ENCODE results near the gene LETM1.

LETM1 gene

GRCh38 chr4:1806596-1807331 lies 49.2 kb downstream of the LETM1 start:
- Histone ChIP-seq H2BK120ac (ENCODE audit: low read depth, low read length) (no peak overlapping the region), H3K23ac (ENCODE audit: low read depth, low read length, poor library complexity) (no peak overlapping the region), H3K4ac (ENCODE audit: low read length) (no peak overlapping the region), H3K36me3 (replicated peaks in 1 of 2; ENCODE audit: control insufficient read depth in 2 of 2, insufficient read depth in 2 of 2, low read length in 2 of 2) (peaks cover 1 to 62% of the 10 kb centered on the region in 2 donors), H3K79me1 (ENCODE audit: low read depth, low read length) (peaks cover under 1% of the 10 kb centered on the region), H2BK5ac (ENCODE audit: low read length) (no peak overlapping the region), H4K8ac (ENCODE audit: low read depth, low read length) (no peak overlapping the region), H3K4me1 (ENCODE audit: control insufficient read depth in 2 of 2, insufficient read depth in 1 of 2, low read depth in 1 of 2, low read length in 2 of 2) (no peaks in the 10 kb centered on the region), H2BK15ac (ENCODE audit: low read length) (no peak overlapping the region), H3K27ac (replicated peaks; ENCODE audit: low read length) (no peak overlapping the region), H4K91ac (ENCODE audit: low read depth, low read length, poor library complexity) (no peak overlapping the region), H3K9ac (ENCODE audit: low read depth, low read length, poor library complexity) (no peak overlapping the region), H3K14ac (ENCODE audit: low read length) (peak overlapping the region; percentile 14), H3K27me3 (ENCODE audit: control insufficient read depth in 3 of 3, insufficient read depth in 3 of 3, low read depth in 1 of 3, low read length in 3 of 3) (no peaks in the 10 kb centered on the region), H2AFZ (ENCODE audit: low read length) (no peak overlapping the region), H2AK5ac (ENCODE audit: low read depth, low read length) (no peak overlapping the region), H3K9me3 (replicated peaks in 1 of 2; ENCODE audit: control insufficient read depth in 2 of 2, insufficient read depth in 1 of 2, low read depth in 1 of 2, low read length in 2 of 2) (no peaks in the 10 kb centered on the region), H3K4me2 (ENCODE audit: insufficient read depth, low read length, poor library complexity, severe bottlenecking) (no peak overlapping the region), H3K18ac (ENCODE audit: low read length) (peak overlapping the region; percentile 19), H2BK12ac (ENCODE audit: low read length) (no peak overlapping the region), H3K4me3 (ENCODE audit: low read length in 2 of 2) (no peak overlapping the region)
- no CpG with 5 or more reads among the region's 41 CpGs for WGBS, 2 donors (ENCODE audit: extremely low coverage in 2 of 2, insufficient read length in 2 of 2, insufficient replicate concordance in 1 of 2)
- DNase-seq (ENCODE audit: low spot score) = no peak

- Histone ChIP-seq H3K36me3 (replicated peaks in 1 of 2; ENCODE audit: control insufficient read depth in 2 of 2, insufficient read depth in 2 of 2, low read length in 2 of 2) (peaks cover 1 to 60% of the 10 kb centered on the region in 2 donors), H4K8ac (ENCODE audit: low read depth, low read length) (no peak overlapping the region), H2BK15ac (ENCODE audit: low read length) (peak overlapping the region; percentile 67), H2BK5ac (ENCODE audit: low read length) (no peak overlapping the region), H2AFZ (ENCODE audit: low read length) (no peak overlapping the region), H3K4ac (ENCODE audit: low read length) (no peak overlapping the region), H3K23ac (ENCODE audit: low read depth, low read length, poor library complexity) (peak overlapping the region; percentile 65), H3K9ac (ENCODE audit: low read depth, low read length, poor library complexity) (no peak overlapping the region), H3K27me3 (ENCODE audit: control insufficient read depth in 3 of 3, insufficient read depth in 3 of 3, low read depth in 1 of 3, low read length in 3 of 3) (no peaks in the 10 kb centered on the region), H3K18ac (ENCODE audit: low read length) (peak overlapping the region; percentile 17), H3K9me3 (replicated peaks in 1 of 2; ENCODE audit: control insufficient read depth in 2 of 2, insufficient read depth in 1 of 2, low read depth in 1 of 2, low read length in 2 of 2) (no peaks in the 10 kb centered on the region), H3K4me2 (ENCODE audit: insufficient read depth, low read length, poor library complexity, severe bottlenecking) (no peak overlapping the region), H3K79me1 (ENCODE audit: low read depth, low read length) (peaks cover 2% of the 10 kb centered on the region), H3K14ac (ENCODE audit: low read length) (peak overlapping the region; percentile 14), H4K91ac (ENCODE audit: low read depth, low read length, poor library complexity) (no peak overlapping the region), H3K27ac (replicated peaks; ENCODE audit: low read length) (no peak overlapping the region), H3K4me1 (ENCODE audit: control insufficient read depth in 2 of 2, insufficient read depth in 1 of 2, low read depth in 1 of 2, low read length in 2 of 2) (no peaks in the 10 kb centered on the region), H3K4me3 (ENCODE audit: low read length in 2 of 2) (no peak overlapping the region), H2BK12ac (ENCODE audit: low read length) (no peak overlapping the region), H2AK5ac (ENCODE audit: low read depth, low read length) (no peak overlapping the region), H2BK120ac (ENCODE audit: low read depth, low read length) (no peak overlapping the region)
- DNase-seq (ENCODE audit: low spot score) = no peak
- WGBS, 2 donors (ENCODE audit: extremely low coverage in 2 of 2, insufficient read length in 2 of 2, insufficient replicate concordance in 1 of 2) = no CpG with 5 or more reads among the region's 11 CpGs
These were observed 49.8 kb downstream of the LETM1 start for GRCh38 chr4:1806223-1806564.

GRCh38 chr4:1805493-1806222 lies 50.3 kb downstream of the LETM1 start:
- Histone ChIP-seq H3K14ac (ENCODE audit: low read length) (peak overlapping the region; percentile 21), H3K4me2 (ENCODE audit: insufficient read depth, low read length, poor library complexity, severe bottlenecking) (no peak overlapping the region)
- no CpG with 5 or more reads among the region's 47 CpGs for WGBS, 2 donors (ENCODE audit: extremely low coverage in 2 of 2, insufficient read length in 2 of 2, insufficient replicate concordance in 1 of 2)

More at GRCh38 chr4:1805493-1806222, 50.3 kb downstream of the LETM1 start:
- Histone ChIP-seq H2BK120ac (ENCODE audit: low read depth, low read length) (no peak overlapping the region), H2AFZ (ENCODE audit: low read length) (no peak overlapping the region), H3K27ac (replicated peaks; ENCODE audit: low read length) (no peak overlapping the region), H4K8ac (ENCODE audit: low read depth, low read length) (peak overlapping the region; percentile 43), H3K9ac (ENCODE audit: low read depth, low read length, poor library complexity) (peak overlapping the region; percentile 70), H3K79me1 (ENCODE audit: low read depth, low read length) (peaks cover 2% of the 10 kb centered on the region), H3K18ac (ENCODE audit: low read length) (peak overlapping the region; percentile 17), H2BK15ac (ENCODE audit: low read length) (peak overlapping the region; percentile 67), H3K27me3 (ENCODE audit: control insufficient read depth in 3 of 3, insufficient read depth in 3 of 3, low read depth in 1 of 3, low read length in 3 of 3) (no peaks in the 10 kb centered on the region), H2AK5ac (ENCODE audit: low read depth, low read length) (no peak overlapping the region), H2BK5ac (ENCODE audit: low read length) (no peak overlapping the region), H3K23ac (ENCODE audit: low read depth, low read length, poor library complexity) (peak overlapping the region; percentile 80), H3K9me3 (replicated peaks in 1 of 2; ENCODE audit: control insufficient read depth in 2 of 2, insufficient read depth in 1 of 2, low read depth in 1 of 2, low read length in 2 of 2) (no peaks in the 10 kb centered on the region), H3K4me1 (ENCODE audit: control insufficient read depth in 2 of 2, insufficient read depth in 1 of 2, low read depth in 1 of 2, low read length in 2 of 2) (no peaks in the 10 kb centered on the region), H3K4me3 (ENCODE audit: low read length in 2 of 2) (no peak overlapping the region), H3K4ac (ENCODE audit: low read length) (no peak overlapping the region), H2BK12ac (ENCODE audit: low read length) (no peak overlapping the region), H3K36me3 (replicated peaks in 1 of 2; ENCODE audit: control insufficient read depth in 2 of 2, insufficient read depth in 2 of 2, low read length in 2 of 2) (peaks cover 1 to 59% of the 10 kb centered on the region in 2 donors), H4K91ac (ENCODE audit: low read depth, low read length, poor library complexity) (no peak overlapping the region)
- no peak for DNase-seq (ENCODE audit: low spot score)

All from neuronal stem cell (in vitro differentiated cells).